GM21529 (cell line): Measurements from ENCODE around the gene TOLLIP.

ENCODE experiments used
- ATAC-seq: cut with Tn5 transposase; IDR thresholded peaks from one replicate; pipeline ENCODE4 v1.9.1; 2021; ENCODE audit not compliant: unreplicated experiment

TOLLIP gene

GRCh38 chr11:1283906-1284305 lies 25.5 kb downstream of the TOLLIP start:
- ATAC-seq: no peak

- no peak for ATAC-seq
Measured at GRCh38 chr11:1283091-1283511, 26.3 kb downstream of the TOLLIP start.

- no peak for ATAC-seq
Measured at GRCh38 chr11:1281974-1282365, 27.5 kb downstream of the TOLLIP start.

DNA sequence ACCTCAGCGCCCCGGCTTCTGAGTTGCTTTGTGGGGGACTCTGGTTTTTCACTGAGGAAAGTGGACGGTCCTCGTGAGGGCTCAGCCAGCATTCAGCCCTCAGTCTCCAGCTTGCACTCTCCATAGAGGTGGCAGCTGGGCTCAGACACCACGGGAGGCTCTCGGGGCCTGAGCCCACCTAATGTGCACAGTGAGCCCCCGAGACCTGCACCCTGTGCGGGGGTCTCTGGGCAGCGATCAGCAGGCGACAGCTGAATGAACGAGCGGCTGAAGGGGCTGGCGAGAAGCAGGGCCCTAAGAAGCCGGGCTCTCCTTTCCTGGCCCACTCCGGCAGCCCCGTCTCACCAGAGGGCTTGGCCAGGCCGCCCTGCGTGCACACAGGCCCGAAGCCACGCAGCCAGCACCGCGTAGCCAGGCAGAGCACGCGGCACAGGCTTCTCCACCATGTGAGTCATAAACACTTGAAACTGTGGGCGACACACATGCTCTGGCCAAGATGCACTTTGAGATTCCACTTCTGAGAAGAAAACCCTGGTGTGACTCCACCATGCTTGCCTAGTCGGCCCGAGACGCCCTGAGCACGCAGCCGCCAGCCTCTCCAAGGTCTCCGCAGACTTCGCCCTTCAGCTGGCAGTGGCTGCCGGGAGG lies 28.0 kb downstream of the TOLLIP start:
- ATAC-seq: no peak

DNA sequence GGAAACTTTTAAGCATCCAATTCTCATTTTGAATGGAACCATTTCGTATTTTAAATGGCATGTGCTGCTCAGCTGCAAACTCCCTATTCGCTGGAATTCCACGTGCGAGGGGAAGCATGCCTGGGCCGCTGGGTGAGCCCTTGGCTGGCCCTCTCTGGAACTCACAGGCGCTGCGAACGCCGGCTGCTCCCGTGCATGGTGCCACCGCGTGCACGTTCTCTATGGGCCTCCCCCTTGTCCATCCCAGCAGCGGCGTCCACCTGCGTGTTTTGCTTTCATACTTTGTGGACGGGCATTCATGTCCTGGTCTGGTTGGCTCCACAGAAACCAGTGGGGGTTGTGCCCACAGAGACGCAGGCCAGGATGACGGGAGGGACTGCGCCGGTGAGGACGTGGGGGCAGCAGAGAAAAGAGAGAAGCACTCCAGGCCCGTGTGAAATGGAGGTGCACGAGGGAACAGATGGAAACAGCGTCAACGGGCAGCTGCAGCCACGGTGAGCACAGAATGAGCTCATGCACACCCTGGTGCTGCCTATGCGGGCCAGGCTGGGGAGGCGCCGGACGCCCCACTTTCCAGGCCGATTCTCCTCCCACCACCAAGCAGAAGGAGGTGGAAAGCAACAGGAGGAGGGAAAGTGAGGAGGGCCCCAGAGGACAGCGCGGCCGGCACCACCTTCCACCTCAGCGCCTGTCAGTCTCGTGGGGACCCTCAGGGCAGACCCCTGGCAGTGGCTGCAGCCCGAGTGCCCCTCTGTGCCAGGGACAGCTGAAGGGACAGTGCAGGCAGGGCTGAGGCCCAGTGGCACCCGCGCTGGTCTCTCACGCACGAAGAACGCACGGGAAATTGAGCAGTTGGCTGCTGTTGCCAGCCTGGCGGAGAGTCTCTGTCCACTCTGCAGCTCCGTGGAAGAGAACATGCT lies 29.1 kb downstream of the TOLLIP start:
- ATAC-seq: no peak

DNA sequence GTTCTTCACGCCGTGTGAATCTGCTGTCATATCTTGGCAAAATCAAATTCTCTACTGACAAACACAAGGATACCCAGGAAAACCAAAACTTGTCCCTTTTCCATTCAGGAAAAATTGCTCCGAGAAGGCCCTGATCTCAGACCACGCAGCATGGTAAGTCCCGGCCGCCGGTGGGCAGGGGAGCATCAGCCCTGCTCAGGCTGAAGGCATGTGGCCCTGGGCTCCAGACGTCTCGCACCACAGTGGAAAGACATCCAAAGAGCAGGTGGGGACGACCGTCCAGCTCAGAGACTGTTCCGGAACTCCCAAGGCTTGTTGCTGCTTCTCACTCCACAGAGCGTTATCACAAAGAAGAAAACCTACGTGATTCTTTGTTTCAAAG lies 29.8 kb downstream of the TOLLIP start:
- no peak for ATAC-seq

DNA sequence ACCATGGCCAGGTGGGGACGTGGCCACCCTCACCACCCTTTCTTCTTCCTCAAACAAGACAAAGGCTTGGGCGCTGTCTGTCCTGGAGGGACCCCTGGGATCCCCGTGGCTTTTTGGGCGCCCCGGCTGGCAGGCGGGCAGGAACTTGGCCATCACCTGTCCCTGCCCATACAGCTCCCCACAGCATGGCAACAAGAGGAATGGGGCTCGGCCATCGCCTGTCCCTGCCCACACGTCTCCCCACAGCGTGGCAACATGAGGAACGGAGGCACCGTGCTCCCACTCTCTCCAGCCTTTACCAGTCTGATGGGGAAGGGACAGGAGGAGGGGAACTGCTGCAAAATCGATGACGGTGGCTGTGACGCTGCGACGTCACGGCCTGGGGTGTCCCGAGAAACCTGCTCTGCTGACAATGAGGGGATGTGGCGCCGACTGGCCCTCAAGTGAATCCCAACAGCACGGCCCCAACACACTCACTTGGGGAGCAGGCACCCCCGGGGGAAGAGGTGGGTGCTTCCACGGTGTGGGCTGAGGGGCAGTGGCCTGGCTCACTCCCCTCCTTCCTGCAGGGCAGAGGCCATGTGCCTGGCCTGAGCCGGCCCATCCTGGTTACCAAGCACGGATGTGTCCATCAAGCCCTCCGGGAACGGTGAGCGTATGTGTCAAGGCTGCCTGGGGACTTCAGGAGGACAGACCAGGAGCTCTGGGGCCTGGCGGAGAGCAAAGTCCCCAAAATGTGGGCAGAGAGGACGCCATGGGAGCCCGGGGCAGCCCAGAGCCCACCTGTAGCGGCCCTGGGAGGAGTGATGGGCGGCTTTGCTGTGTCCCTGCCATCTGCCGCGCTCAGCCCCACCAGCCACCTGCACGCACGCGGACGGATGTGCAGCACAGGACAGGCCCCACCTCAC lies 30.4 kb downstream of the TOLLIP start:
- no peak for ATAC-seq

DNA sequence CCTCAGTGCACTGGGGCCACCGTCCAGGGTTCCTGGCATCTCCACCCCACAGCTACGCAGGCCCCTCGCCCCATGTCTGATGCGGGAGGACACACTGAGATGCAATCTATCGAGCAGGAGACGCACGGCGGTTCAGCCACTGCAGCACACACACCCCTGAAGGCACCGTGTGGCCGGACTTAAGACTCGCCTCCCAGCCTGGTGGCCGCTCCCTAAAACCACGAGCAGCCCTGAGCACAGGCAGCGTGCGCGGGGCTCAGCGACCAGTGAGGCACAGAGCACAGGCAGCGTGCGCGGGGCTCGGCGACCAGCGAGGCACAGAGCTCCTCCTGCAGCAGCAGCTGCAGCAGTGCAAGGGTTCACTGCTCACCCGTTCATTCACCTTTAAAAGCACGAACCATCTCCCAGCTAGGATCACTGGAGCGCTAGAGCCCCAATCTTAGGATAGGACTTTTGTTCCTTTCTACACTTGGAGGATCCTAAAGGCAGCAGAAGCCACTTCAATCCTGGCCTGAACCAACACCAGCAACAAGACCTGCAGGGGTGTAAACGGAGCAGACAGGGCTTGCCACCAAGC lies 31.4 kb downstream of the TOLLIP start:
- ATAC-seq: no peak

DNA sequence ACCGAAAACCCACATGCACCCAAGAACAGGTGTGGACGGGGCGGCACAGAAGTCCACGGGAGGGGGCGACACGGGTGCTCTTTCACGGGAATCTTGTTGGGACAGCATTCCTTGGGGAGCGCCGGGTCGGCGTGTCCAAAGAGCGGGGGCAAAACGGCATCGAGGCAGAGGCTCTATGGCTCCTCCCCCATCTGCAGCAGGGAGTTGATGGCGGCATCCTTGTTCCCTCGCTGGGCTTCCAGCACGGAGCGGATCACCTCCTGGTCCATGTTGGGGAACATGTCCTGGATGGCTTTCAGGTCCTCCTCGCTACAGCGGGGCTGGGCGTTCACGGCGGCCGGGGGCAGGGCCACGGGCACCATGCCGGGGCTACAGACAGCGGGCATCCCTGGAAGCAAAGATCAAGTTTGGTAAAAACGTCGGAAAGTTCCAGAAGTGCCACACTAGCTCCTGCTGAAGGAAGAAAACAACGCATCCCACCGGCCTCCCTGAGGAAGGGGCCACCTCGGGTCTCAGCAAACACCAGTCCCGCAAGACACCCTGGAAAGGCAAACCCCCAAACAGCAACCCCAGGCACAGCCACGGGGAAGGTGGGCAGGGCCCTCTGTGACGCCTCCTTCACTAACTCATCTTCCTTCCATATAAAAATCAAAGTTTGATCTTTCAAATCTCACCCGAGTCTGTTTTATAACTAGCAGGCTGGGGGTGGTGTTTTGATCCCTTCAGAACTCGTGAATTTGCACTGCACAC lies 32.4 kb downstream of the TOLLIP start:
- no peak for ATAC-seq

- ATAC-seq: no peak
Measured at GRCh38 chr11:1276041-1276790, 33.2 kb downstream of the TOLLIP start.

DNA sequence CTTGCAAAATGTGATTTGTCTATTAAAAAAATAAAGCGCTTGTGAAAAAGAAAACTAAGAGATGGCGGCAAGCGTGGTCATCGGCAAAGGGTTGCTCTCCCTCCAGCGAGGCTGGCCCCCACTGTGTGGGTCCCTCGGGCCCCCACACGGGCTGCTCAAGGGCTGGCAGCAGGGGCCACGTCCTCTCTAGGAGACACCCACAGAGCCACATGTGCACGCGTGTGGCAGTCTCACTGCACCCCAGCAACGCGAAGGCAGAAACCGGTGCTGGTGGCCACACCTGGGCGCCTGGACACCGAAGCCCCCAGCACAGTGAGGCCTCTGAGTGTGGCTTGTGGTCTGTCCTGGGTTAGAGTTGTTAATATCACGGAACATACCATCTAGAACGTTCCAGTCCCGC lies 34.4 kb downstream of the TOLLIP start:
- ATAC-seq: no peak

GRCh38 chr11:1274501-1274900 lies 34.9 kb downstream of the TOLLIP start:
- no peak for ATAC-seq

DNA sequence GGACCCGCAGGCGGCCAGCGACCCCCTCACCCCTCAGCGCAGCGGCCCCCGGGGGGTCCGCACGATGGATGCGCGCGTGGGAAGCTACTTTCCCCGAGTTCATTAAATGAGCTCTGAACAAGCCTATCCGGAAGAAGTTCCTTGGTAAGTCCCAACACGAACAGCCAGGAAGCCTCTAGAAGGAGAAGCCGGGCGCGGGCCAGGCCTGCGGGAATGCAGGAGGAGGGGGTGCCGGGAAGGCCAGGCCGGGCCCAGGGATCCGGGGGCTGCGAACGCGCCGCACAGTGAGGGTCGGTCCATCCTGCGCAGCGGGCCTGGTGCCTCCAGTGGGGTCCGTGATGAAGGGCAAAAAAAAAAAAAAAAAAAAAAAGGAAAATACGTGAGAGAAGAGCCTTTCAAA lies 36.9 kb downstream of the TOLLIP start:
- ATAC-seq: no peak

GRCh38 chr11:1271927-1272326 lies 37.5 kb downstream of the TOLLIP start:
- ATAC-seq: no peak

- no peak for ATAC-seq
Measured at GRCh38 chr11:1271406-1271805, 38.0 kb downstream of the TOLLIP start.

DNA sequence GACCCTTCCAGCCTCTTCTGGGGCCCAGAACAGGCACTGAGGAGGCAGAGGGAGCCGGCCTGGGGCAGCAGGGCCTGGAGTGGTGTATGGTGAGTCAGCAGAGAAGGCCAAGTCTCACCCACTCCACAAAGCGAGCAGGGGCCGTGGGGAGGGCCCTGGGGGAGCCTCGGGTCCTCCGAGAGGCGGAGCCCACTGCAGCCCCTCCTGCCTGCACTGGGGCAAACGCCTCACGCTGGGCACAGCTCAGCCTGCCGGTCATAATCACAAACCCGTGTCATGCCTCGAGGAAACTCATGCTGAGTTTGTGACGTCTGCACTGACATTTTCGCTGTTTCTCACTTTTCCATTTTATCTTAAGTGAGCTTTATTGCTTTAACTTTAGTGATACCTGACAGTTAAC lies 38.4 kb downstream of the TOLLIP start:
- ATAC-seq: no peak

DNA sequence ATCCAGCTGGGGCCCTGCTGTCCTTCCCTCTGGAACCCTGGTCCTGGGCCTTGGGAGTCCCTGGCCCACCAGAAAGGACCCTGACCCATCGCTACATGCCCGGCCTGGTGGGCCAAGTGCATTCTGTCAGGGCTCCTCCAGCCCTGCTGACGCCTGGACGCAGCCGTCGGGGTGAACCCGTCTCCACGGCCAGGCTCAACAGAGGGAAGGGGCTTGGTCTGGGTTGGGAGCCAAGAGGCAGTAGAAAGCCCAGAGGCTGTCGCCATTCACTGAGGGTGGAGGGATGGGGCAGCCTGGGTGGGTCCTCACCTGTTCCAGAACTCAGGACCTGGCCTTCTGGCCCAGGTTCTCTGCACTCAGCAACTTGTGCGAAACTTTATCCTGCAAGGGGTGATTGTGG lies 39.0 kb downstream of the TOLLIP start:
- no peak for ATAC-seq

DNA sequence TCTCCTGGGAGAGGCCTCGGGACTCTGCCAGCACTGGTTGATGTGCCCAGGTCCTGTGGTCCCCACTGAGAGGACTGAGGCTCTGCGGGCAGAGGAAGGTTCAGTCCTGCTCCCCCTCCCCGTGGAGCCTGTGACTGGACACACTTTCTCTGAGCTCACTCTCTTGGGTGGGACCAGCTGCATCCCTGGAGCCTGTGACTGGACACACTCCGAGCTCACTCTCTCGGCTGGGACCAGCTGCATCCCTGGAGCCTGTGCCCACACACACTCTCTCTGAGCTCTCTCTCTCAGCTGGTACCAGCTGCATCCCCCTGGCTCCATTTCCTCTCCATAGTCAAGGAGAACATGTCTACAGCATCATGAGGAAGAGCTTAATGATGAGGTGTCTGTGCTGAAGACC lies 39.5 kb downstream of the TOLLIP start:
- ATAC-seq: no peak

DNA sequence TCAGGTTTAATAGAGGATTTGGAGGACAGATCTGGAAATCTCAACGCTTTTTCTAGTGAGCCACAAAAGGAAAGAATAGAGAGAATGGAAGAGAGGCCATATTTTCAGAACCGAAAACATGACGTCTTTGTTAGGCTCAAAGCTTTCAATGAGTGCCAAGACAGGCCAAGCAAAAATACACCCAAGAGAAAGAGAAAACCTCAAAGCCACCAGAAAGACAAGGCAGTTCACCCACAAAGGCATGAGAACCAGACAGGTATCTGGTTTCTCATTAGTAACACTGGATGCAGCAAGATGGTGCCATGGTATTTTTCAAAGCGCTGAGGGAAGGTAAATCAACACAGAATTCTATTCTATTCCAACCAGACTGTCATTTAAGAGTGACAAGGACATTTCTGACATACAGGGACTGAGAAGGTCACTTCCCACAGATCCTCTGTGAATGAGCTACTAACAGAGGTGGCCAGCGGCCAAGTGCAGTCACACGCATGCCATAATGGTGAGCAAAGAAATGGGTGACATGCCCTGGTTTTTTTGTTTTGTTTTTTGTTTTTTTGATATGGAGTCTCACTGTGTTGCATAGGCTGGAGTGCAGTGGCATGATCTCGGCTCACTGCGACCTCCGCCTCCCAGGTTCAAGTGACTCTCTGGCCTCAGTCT lies 41.9 kb downstream of the TOLLIP start:
- ATAC-seq: no peak
